HuH-7 (cell line): ENCODE results near the gene ZMYND8.
"Not testable (repeated sequence)": the region's sequence is repeated elsewhere in the genome, so short reads cannot be mapped to it uniquely, and the experiment has no call there.

Source experiments
- DNase-seq: peaks from one replicate; pipeline ENCODE4 v3.0.0; 2011; ENCODE audit warnings: low spot score

The ZMYND8 gene

DNA sequence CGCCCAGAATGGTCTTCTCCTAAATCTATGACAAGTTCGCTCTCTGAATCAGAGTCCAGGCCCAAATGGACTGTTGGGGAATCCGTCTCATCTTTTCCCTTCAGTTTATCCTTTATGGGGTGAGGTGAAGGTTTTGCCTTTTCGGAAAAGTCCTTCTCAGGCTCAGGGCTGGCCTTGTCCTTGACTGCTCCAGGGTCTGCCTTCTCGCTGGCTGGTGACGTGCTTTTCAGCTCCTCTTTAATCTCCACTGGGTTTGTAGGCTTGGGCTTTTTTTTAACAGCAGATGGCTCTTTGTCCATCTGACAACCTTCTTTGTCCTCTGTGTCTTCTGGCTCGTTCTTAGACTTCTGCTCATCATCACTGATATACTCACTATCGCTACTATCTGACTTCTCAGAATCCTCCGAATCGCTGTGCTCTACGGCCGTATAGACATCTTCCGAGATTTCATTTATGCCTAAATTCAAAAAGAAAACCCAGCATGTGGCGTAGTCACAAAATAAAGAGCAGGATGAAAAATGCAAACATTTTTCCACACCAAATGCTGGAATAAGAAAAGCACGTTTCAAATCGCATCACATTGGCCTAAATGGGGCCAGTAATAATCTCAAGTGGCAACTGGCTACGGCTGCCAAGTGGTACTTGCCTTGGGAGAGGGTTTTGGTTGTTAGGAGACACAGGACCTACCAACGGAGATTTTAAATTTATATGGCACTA lies 110.3 kb downstream of the ZMYND8 start:
- no peak for DNase-seq

DNA sequence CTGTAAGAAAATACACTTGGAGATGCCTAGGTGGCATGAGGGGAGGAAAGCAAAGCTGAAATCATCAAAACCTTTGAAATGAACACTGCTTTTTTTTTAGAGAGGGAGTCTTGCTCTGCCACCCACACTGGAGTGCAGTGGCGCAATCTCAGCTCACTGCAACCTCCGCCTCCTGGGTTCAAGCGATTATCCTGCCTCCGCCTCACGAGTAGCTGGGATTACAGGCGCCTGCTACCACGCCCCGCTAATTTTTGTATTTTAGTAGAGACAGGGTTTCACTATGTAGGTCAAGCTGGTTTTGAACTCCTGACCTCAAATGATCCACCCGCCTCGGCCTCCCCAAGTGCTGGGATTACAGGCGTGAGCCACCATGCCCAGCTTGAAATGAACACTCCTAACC lies 111.3 kb downstream of the ZMYND8 start:
- not testable (repeated sequence) for DNase-seq

DNA sequence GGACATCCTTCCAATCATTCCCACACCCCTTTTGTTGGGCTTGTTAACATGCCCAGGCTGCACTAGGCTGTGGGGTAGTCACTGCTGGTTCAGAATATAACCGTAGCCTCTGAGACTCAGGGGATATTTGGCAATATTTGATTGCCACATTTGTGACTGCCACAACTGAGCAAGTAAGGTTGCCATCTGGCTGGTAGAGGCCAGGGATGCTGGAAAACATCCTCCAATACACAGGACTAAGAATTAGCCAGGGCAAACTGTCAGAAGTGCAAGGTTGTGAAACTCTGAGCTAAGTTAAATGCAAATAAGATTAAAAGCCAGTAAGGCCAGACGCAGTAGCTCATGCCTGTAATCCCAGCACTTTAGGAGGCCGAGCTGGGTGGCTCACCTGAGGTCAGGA lies 112.0 kb downstream of the ZMYND8 start:
- DNase-seq = no peak

DNA sequence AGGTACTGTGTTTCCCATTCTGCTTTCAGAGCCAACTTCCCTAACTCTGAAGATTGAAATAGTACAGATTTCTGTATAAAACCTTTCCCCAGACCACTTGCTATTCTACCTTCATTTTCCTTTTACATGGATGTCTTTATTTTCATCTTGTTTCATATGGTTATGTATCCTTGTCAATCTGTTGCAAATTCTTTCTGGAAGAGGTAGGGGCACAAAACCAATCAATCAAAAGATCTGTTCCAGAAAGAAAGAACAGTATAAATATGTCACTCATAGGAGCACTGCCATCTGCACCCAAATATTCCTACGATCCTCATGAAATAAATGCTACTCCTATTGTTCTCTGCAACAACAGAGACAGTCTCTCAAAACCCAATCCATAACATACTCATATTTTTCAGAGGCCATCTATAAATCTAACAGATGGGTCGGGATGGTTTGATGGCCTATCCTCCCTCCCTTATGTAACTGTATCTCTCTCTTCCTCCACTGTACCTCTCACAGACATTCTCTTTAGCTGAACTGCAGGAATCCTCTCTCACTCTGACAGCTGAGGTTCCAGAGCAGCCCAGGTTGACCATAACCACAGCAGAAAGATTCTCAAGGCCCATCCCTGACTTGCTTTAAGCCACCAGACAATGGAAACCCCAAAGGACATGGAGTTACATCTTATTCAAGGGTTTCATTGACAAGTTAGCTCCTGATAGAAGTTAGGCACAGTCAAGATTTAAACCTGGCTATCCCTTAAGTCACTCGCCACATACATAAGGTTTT lies 112.8 kb downstream of the ZMYND8 start:
- DNase-seq = no peak

DNA sequence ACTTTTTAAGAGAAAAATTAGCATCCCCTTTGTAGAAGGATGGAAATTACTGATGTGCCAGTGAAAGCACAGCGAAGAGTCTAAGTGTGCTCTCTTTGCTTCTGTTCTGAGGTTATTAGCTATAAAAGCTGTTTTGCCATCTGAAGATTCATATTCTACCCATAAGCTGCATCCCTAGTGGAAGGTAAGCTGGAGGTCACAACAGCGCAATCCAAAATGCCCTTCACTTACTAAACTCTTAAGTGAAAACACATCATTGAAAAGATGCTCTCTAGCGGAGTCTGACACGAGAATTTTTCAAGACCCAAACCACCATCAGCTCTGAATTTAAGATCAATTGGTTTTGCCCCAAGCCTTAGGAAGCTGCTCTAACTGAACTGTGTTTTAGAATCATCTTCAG lies 113.5 kb downstream of the ZMYND8 start:
- DNase-seq = no peak

DNA sequence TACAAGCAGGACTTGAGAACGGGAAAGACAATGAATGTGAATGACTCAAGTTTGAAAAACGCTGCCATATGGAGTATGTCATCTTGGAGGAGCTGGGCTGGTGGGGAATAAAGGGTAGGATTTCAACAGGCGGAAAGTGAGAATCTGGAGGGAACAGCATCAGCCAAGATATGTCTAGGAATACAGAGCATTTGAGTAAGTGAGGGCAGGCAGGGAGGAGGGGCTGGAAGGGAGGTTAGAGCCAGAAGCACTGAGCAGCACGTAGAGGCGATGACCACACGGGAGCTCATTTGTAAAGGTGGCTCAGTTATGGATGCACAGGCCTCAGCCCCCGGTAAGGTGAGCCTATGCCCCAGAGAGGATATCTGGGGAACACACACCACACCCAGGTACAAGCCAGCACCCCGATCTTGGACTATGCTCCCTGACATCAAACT lies 115.1 kb downstream of the ZMYND8 start:
- no peak for DNase-seq

DNA sequence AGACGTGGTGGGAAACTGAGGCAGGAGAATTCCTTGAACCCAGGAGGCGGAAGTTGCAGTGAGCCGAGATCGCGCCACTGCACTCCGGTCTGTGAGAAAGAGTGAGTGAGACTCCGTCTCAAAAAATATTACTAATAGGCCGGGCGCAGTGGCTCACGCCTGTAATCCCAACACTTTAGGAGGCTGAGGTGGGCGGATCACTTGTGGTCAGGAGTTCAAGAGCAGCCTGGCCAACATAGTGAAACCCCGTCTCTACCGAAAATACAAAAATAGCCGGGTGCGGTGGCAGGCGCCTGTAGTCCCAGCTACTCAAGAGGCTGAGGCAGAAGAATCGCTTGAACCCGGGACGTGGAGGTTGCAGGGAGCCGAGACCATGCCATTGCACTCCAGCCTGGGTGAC lies 116.4 kb downstream of the ZMYND8 start:
- DNase-seq = not testable (repeated sequence)

DNA sequence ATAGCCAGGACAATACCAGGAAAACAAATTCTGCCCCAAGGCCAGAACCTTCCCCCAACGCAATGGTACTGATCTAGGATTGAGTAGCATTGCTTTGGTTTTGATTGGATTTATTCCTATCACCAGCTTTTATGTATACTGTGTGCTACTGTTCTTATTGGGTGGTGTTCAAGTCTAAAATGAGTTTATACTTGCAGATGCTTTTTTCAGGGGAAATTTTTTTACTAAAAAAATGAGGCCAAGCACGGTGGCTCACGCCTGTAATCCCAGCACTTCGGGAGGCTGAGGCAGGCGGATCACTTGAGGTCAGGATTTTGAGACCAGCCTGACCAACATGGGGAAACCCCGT lies 116.8 kb downstream of the ZMYND8 start:
- no peak for DNase-seq

DNA sequence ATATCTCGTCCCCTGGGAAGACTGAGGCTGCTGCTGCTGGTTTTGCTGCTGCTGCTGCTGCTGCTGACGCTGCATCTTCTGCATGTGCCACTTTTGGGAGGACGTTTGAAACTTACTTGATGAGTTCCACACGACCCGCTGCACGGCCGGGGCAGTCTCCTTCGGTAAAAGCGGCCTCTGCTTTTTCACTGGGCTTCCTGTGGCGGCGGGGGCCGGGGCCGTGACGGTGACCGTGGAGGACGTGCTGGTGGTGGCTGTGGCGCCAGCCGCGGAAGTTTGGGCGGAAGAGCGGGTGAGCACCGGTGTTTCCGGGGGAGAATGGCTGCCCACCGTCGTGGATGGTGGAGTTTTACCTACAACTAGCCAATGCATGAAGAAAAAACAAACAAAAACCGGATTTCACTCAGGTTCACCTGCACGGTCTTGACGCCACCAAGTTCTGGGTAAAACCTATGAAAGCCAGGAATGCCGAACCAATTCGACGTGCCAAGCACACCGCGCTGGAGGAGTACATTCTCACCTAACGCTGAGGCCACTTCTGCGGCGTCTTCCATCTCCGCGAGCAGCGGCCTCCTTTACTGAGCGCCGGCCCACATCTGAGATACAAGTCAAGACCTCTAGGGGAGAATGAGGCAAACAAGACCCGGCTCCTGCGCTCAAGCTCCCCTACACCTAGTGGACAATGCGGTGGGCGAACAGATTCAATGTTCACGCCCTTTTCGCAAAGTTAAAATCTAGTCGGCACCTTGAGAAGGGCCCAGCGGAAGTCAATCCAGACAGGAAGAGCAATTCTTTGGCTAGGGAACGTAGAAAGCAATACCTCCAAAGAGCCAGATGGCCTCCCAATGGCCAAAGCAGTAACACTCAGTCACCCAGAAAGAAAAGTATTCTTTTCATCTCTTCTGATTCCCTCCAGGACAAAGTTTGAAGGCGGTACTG lies 117.5 kb downstream of the ZMYND8 start:
- DNase-seq = no peak

DNA sequence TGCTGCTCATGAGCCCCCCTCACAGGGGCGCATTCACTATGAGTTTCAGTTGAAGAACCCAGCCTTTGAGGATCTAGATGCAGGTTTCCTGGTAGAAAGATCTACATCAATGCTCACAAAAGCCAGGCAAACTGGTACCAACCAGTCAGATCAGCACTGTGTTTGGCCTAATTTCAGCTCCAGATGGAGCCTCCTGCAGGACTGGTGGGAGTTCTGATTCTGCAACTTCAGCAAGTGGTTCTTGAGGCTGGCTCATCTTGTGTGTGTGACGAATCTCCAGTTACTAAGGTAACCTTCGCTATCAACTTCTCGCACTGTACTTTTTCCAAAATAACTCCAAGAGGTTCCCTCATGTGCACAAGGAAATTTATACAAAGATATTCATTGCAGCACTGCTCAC lies 118.8 kb downstream of the ZMYND8 start:
- DNase-seq = no peak

DNA sequence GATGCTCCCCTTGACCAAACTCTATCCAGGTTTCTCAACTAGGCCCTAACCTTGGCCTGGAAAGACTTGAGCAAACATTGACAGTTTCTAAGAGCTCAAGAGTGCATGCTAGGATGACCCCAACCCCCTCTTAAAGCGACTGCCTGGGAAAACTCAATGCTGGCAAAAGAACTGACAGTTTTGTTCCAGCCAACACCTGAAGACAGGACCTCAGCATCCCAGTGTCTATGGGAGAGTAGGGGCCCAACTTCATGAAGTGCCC lies 119.9 kb downstream of the ZMYND8 start:
- DNase-seq = no peak

DNA sequence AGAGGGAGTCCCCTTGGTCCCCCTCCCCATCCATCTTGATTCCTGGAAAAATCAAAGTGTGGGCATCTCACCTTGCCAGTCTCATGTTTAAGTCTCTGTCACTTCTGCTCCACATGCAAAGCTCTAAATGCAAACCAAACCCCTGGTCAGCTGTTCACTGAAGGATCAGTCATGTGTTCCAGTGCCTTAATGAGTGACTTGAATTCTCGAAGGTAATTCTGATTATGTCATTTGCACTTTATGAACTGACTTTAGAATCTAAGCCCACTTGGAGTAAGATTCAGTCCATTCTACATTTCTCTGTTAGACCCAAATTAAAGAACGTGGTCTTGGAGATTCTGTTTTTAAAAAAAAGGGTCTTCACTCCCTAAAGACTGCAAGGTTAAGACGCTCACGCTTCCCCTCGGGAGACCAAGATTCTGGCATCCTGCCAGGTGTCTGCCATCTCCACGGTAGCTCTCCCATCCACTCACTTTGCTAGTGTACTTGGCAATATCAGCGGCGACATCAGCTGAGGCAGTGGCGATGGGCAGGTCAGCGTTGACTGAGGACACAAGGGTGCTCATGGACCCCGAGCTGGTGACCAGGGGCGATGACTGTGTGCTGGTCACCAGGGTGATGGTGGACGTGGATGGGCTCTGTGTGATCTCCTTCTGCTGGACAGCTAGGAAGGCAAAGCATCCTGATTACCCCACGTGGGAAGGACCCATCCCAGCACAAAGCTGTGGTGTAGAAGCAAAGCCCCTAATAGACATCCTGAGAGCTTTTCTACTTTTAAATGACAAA lies 120.5 kb downstream of the ZMYND8 start:
- no peak for DNase-seq

DNA sequence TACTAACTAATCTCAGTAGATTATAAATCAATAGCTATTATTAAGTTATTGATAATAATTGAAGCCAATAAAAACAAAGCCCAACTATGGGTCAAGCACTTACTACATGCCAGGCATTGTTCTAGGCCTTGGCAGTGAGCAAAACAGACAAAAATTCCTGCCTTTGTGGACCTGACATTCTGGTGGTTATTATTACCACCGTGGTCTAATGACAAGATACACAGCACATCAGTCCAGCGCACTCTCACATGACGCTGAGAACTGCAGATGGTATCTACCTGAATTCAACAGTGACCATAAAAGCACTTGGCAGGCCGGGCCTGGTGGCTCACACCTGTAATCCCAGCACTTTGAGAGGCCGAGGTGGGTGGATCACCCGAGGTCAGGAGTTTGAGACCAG lies 121.4 kb downstream of the ZMYND8 start:
- no peak for DNase-seq

DNA sequence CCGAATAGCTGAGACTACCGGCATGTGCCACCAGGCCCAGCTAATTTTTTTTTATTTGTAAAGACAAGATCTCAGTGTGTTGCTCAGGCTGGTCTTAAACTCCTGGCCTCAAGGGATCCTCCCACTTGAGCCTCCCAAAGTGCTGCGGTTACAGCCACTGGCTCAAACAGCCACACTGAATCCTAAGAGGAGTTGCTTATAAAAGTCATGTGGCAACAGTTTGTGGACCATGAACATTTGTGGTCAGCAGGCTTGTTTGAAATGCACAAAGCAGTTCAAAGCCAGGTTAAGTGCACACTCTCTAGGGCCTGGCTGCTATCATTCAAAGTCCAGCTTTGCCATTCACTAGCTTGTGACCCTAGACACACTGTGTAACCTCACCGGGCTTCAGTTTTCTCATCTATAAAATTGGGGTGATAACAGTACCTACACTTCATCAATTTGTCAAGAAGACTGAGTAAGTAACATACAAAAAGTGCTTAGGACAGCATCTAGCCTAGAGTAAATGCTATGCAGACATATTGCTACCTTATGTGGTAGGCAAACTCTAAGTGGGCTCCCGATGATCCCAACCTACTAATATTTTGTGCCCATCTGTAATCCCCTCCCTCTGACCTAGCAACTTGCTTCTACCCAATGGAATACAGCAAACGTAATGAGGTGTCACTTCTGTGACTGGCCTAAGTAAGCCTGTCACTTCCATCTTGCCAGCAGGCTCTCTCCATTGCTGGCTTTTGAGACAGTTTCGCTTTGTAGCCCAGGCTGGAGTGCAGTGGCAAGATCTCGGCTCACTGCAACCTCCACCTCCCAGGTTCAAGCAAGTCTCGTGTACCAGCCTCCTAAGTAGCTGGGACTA lies 122.9 kb downstream of the ZMYND8 start:
- peak; percentile 78 for DNase-seq

DNA sequence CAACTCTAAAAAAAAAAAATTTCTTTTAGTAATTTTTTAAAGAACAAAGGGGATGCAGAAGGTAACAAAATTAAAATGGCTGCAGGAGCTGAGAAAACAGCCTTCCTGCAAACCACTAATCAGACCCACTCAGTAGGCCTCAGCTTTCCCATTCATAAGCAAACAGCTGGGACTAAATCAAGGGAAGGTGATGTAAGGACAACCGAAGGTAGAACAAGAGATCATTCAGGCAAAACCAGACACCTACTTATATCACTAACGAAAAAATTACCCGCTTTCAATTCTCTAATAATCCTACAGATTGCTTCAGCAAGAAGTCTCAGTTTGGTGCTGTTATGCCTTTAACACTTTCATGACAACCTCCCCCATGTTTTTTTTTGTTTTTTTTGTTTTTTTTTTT lies 124.0 kb downstream of the ZMYND8 start:
- peak; percentile 57 for DNase-seq

DNA sequence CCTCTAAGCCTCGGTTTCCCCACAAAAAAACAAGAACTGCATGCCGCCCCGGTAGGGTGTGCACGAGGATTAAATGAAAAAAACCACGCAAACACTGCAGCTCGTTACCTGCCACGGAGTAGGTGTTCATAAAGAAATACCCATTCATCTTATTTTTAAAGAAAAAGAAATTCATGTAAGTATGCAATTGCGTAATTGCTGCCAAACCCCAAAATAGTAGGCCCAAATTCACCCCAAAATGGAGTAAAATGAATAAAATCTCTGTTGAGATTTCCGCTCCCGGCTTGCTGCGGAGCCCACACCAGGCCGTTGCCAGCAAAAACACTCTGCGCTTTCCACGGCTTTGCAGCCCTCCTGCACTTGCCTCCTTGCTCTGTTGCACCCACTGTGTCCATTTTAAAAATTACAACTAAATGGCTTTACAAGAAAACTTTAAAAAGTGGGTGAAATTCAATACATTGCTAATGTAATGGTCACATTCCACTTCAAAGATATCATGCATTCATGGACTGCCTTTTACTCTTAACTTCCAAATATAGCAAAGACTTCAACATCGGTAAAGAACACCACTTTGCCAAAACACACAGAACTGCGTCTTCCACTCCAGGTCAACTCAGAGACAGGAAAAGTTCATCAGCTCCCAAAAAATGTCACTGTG lies 125.0 kb downstream of the ZMYND8 start:
- DNase-seq = no peak

DNA sequence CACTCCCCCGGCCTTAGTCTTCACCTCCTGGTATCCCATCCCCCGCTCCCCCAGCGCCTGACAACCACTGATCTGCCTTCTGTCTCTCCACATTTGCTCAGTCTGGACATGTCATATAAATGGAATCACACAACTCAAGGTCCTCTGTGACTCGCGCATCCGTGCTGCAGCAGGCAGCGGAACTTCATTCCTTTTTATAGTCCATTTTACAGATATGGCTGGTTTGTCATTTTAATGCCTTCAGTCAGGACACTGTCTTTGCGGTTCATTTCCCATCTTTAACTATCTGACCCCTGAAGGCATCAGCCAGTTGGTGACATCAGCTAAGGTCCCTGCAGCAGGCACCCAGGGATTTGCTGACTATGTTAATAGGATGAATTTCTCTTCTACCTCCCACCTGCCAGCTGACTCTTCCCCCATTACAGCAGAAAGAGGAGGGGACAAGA lies 125.7 kb downstream of the ZMYND8 start:
- no peak for DNase-seq

DNA sequence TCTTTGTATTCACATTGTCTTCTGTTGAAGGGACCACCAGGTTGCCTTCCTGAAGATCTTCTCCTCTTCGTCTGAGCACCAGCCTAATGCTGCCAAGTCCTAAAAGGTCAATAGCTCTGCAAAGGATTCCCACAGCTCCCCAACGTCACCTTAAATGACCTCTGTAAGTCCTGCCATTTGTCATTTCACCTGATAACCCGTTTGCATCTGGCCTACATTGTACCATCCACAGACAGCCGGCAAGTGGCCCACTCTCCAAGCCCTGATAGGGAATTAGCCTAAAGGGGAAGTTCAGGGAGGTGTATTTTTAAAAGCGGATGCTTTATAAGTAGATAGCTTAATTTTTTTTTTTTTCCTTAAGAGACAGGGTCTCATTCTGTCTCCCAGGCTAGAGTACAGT lies 127.8 kb downstream of the ZMYND8 start:
- no peak for DNase-seq

DNA sequence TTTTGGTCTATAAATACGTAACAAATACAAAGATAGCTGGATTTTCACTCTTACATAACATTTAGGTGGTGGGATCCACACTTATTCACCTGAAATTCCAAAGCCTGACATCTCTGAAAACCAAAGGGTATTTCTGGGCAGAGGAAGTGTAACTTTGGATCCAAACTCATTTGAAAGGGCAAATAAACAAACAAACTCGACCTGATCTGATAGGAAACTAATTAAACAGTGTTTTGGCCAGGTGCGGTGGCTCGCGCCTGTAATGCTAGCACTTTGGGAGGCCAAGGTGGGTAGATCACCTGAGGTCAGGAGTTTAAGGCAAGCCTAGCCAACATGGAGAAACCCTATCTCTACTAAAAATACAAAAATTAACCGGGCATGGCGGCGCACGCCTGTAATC lies 128.9 kb downstream of the ZMYND8 start:
- DNase-seq = no peak

DNA sequence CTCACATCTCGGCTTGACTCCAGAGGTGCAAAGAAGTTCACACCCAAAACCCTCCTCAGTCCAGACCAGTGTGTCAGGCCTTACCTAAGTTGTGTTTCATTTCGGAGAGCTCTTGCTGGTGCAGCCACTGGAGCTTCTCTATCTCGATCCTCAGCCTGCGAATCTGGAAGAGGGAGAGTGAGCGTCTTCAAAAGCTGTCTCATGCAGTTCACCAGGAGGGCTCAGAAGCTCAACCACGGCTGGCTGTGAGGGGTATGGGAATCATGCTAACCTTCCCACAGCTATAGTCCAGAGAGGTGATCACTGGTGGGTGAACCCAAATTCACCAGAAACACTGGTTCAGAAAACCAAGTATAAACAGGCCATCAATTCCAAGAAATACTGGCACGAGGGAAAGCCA lies 129.4 kb downstream of the ZMYND8 start:
- DNase-seq = no peak

DNA sequence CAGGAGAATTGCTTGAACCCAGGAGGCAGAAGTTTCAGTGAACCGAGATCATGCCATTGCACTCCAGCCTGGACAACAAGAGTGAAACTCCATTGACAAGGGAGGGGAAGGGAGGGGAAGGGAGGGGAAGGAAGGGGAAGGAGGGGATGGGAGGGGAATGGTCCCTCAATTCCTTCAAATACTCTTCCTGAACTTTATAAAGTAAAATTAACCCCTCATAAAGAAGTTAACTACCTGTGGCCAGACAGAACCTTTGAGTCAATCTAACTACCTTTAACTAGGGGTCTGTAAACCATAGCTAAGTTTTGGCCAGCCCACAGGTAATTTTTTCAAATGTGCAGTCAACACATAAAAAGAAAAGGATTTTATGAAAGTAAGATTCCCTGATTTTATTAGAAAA lies 131.0 kb downstream of the ZMYND8 start:
- DNase-seq = no peak
